Upper lobe of right lung (tissue), 1 donor: ENCODE data around the gene GRID2. TPM values are rescaled to one million over a fixed set of nuclear protein-coding genes. Genes with fewer than 3 reads are reported as not detected.

Experiments used
- ATAC-seq: fragments of 200-7000 bp; cut with Tn5 transposase; one replicate; pipeline ENCODE4 v1.9.1; 2020; ENCODE audit warnings: mild to moderate bottlenecking, moderate library complexity
- DNase-seq: peaks from one replicate; pipeline ENCODE4 v3.0.0-alpha.2; 2020
- H3K27ac ChIP-seq: fragments of 200-600 bp; one replicate; pipeline ENCODE4 v1.8.0; 2022
- H3K27me3 ChIP-seq: fragments of 200-600 bp; one replicate; pipeline ENCODE4 v1.8.0; 2022; ENCODE audit warnings: mild to moderate bottlenecking
- H3K36me3 ChIP-seq: fragments of 200-600 bp; one replicate; pipeline ENCODE4 v1.8.0; 2022
- H3K4me1 ChIP-seq: fragments of 200-600 bp; one replicate; pipeline ENCODE4 v1.8.0; 2022
- H3K4me3 ChIP-seq: fragments of 200-600 bp; one replicate; pipeline ENCODE4 v1.8.0; 2022; ENCODE audit warnings: mild to moderate bottlenecking
- H3K9me3 ChIP-seq: fragments of 200-600 bp; one replicate; pipeline ENCODE4 v1.8.0; 2022
- CTCF ChIP-seq: fragments of 200-600 bp; IDR thresholded peaks from one replicate; pipeline ENCODE4 v1.8.0; 2022; ENCODE audit warnings: antibody characterized with exemption
- intact Hi-C: fragments of 100-400 bp; cut with DNase I; formaldehyde crosslinking; loops from one replicate; pipeline ENCODE4 v1.11.0; 2022
- total RNA-seq: library from RNA; stranded (reverse); fragmentation: NEBNext Ultra II Directional; extraction: Animal tissue kit (Norgen Biotek cat#: 25700); gene quantifications from one replicate; pipeline ENCODE4 v1.2.1, GENCODE V29; 2021
- donor health status: DM: no; HTN: yes; CAD: no; lungs with severe emphysema.

Gene GRID2
- total RNA-seq, 1 donor from 2014 or later: not detected

DNA sequence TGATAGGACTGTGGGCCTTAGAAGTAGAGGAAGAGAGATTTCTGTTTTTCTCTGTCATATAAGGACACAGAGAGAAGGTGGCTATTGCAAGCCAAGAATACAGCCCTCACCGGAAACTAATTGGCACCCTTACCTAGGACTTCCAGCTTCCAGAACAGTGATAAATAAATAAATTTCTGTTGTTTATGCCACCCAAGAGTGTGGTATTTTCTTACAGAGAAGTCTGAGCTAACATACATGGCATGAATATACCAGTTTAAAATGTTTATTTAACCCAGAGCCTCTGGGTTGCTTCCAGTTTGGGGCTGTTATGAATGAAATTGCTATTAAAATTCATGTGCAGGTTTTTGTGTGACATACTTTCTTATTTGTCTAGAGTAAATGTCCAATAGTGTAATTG, 870.8 kb downstream of the GRID2 start:
- ATAC-seq: no peak

DNA sequence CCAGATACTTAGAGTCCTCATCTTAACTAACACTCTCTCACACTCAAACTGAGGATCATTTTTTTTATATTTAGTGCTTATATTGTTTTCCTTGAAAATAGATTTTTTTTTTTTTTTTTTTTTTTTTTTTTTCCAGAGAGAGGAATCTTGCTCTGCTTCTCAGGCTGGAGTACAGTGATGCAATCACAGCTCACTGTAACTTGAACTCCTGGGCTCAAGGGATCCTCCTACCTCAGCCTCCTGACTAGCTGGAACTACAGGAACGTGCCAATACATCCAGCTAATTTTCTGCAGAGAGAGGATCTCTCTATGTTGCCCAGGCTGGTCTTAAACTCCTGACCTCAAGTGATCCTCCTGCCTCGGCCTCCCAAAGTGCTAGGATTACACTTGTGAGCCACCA, 874.5 kb downstream of the GRID2 start:
- no peak overlapping the region for H3K4me3 ChIP-seq
- TF ChIP-seq CTCF: no peak
- H3K27ac ChIP-seq: no peak overlapping the region
- H3K4me1 ChIP-seq: no peaks in the 10 kb centered on the region
- no peak for DNase-seq
- ATAC-seq: no peak
- no peaks in the 10 kb centered on the region for H3K9me3 ChIP-seq
- H3K36me3 ChIP-seq: no peaks in the 10 kb centered on the region
- intact Hi-C loops: no loop called here
- no peaks in the 10 kb centered on the region for H3K27me3 ChIP-seq

More for the DNA sequence above, 870.8 kb downstream of the GRID2 start:
- DNase-seq: no peak
- intact Hi-C loops: no loop called here
- Histone ChIP-seq H3K27me3 (no peaks in the 10 kb centered on the region), H3K36me3 (no peaks in the 10 kb centered on the region), H3K4me1 (no peaks in the 10 kb centered on the region), H3K27ac (no peak overlapping the region), H3K9me3 (no peaks in the 10 kb centered on the region), H3K4me3 (no peak overlapping the region)
- TF ChIP-seq CTCF: no peak

- no peak for ATAC-seq
- intact Hi-C loops: no loop called here
Measured at GRCh38 chr4:93179044-93179443, 875.3 kb downstream of the GRID2 start.

GRCh38 chr4:93182722-93183121, 879.0 kb downstream of the GRID2 start:
- ATAC-seq (peak; percentile 57), DNase-seq (no peak)
- Histone ChIP-seq H3K9me3 (no peaks in the 10 kb centered on the region), H3K27ac (no peak overlapping the region), H3K27me3 (no peaks in the 10 kb centered on the region), H3K4me1 (no peaks in the 10 kb centered on the region), H3K36me3 (no peaks in the 10 kb centered on the region), H3K4me3 (no peak overlapping the region)
- no peak for TF ChIP-seq CTCF
- intact Hi-C loops: no loop called here

More at GRCh38 chr4:93179044-93179443, 875.3 kb downstream of the GRID2 start:
- Histone ChIP-seq H3K4me1 (no peaks in the 10 kb centered on the region), H3K27ac (no peak overlapping the region), H3K4me3 (no peak overlapping the region), H3K9me3 (no peaks in the 10 kb centered on the region), H3K36me3 (no peaks in the 10 kb centered on the region), H3K27me3 (no peaks in the 10 kb centered on the region)
- TF ChIP-seq CTCF: no peak
- no peak for DNase-seq

DNA sequence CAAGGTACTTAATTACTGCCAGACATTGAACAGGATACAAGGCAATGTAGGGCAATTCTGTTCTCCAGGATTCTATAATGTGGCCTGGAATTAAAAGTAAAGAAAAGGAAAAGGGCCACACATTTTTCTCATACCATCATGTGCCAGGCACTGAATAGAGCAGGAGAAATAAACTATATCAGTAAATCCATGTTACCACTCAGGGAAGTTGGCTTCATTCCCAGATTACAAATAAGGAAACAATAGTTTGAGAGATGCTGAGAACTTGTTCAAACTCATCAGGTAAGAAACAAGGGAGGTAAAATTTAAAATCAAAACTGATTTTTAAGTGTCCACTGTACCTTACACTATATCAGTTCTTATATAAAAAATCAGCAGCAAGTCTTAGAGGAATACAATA, 879.8 kb downstream of the GRID2 start:
- DNase-seq (no peak), ATAC-seq (peak; percentile 44)
- Histone ChIP-seq H3K27me3 (no peaks in the 10 kb centered on the region), H3K4me3 (no peak overlapping the region), H3K27ac (no peak overlapping the region), H3K9me3 (no peaks in the 10 kb centered on the region), H3K4me1 (no peaks in the 10 kb centered on the region), H3K36me3 (no peaks in the 10 kb centered on the region)
- intact Hi-C loops: no loop called here
- TF ChIP-seq CTCF: no peak

GRCh38 chr4:93184053-93184452, 880.3 kb downstream of the GRID2 start:
- Histone ChIP-seq H3K27ac (no peak overlapping the region), H3K36me3 (no peaks in the 10 kb centered on the region), H3K4me1 (no peaks in the 10 kb centered on the region), H3K4me3 (no peak overlapping the region), H3K9me3 (no peaks in the 10 kb centered on the region), H3K27me3 (no peaks in the 10 kb centered on the region)
- intact Hi-C loops: no loop called here
- no peak for DNase-seq
- TF ChIP-seq CTCF: no peak
- ATAC-seq: peak; percentile 80
